IMR-90 (cell line): ENCODE results near the gene CDKN2C. TPM values are rescaled to one million over a fixed set of nuclear protein-coding genes. Genes with fewer than 3 reads are reported as not detected.
"Not testable (repeated sequence)": the region's sequence is repeated elsewhere in the genome, so short reads cannot be mapped to it uniquely, and the experiment has no call there.

Experiments
- ATAC-seq: fragments of 200-7000 bp; cut with Tn5 transposase; 2 replicates; pipeline ENCODE4 v1.9.1; 2020; ENCODE audit warnings: low read depth, mild to moderate bottlenecking, moderate library complexity
- BruUV-seq: library from RNA; stranded (reverse); fragments of 400-500 nt; replicated peaks from 2 replicates; lab custom pipeline; 2021; lab: Mats Ljungman, UMichigan
- CTCF ChIA-PET: fragments of 300-600 bp; formaldehyde crosslinking; extraction: SDS; loops from one replicate; lab custom pipeline; 2021; ENCODE audit warnings: antibody characterized with exemption; lab: Yijun Ruan, JAX
- POLR2A ChIA-PET: fragments of 300-600 bp; sonication (Branson Sonifier 250); formaldehyde crosslinking; loops from one replicate; lab custom pipeline; 2022; ENCODE audit warnings: antibody characterized with exemption; ENCODE audit not compliant: unreplicated experiment; lab: Charles Lee
- DNase-seq: peaks from one replicate; pipeline ENCODE4 v3.0.0; 2013
- H2AFZ ChIP-seq: replicated peaks from 2 replicates; pipeline ENCODE3; 2013; ENCODE audit warnings: low read length, mild to moderate bottlenecking; ENCODE audit not compliant: poor library complexity
- H2AK5ac ChIP-seq: 2 replicates; pipeline ENCODE4 v1.6.1; 2013; ENCODE audit warnings: low read depth, low read length, inconsistent platforms
- H2AK9ac ChIP-seq: replicated peaks from 2 replicates; pipeline ENCODE3; 2013; ENCODE audit warnings: mild to moderate bottlenecking, low read depth, low read length, moderate library complexity; ENCODE audit not compliant: poor library complexity
- H2BK120ac ChIP-seq: 2 replicates; pipeline ENCODE4 v1.6.1; 2013; ENCODE audit warnings: low read depth, low read length, inconsistent platforms
- H2BK15ac ChIP-seq: 3 replicates; pipeline ENCODE4 v1.6.1; 2013; ENCODE audit warnings: low read depth, low read length, inconsistent platforms
- H2BK20ac ChIP-seq: 2 replicates; pipeline ENCODE4 v1.6.1; 2013; ENCODE audit warnings: low read depth, mild to moderate bottlenecking, inconsistent platforms, low read length, moderate library complexity
- H2BK5ac ChIP-seq: 2 replicates; pipeline ENCODE4 v1.6.1; 2013; ENCODE audit warnings: mild to moderate bottlenecking, low read depth, low read length, inconsistent platforms; ENCODE audit not compliant: poor library complexity, severe bottlenecking
- H3K14ac ChIP-seq: replicated peaks from 2 replicates; pipeline ENCODE4 v1.6.1; 2013; ENCODE audit warnings: low read depth, low read length, inconsistent platforms
- H3K18ac ChIP-seq: 2 replicates; pipeline ENCODE4 v1.6.1; 2013; ENCODE audit warnings: low read depth, low read length, control low read depth
- H3K23ac ChIP-seq: 2 replicates; pipeline ENCODE4 v1.6.1; 2013; ENCODE audit warnings: low read depth, low read length, inconsistent platforms
- H3K27ac ChIP-seq: 2 replicates; pipeline ENCODE4 v1.5.1; 2013; ENCODE audit warnings: mild to moderate bottlenecking, control low read depth, low read length; ENCODE audit not compliant: insufficient read depth
- H3K27me3 ChIP-seq: 2 replicates; pipeline ENCODE4 v1.6.1; 2013; ENCODE audit warnings: low read length; ENCODE audit not compliant: control insufficient read depth, insufficient read depth
- H3K36me3 ChIP-seq: 2 replicates; pipeline ENCODE4 v1.6.1; 2013; ENCODE audit warnings: low read length, mixed read lengths; ENCODE audit not compliant: control insufficient read depth, insufficient read depth
- H3K4ac ChIP-seq: 2 replicates; pipeline ENCODE4 v1.6.1; 2013; ENCODE audit warnings: low read depth, low read length, inconsistent platforms
- H3K4me1 ChIP-seq: 2 replicates; pipeline ENCODE4 v1.6.1; 2013; ENCODE audit warnings: low read length, mixed read lengths; ENCODE audit not compliant: control insufficient read depth, insufficient read depth
- H3K4me2 ChIP-seq: 2 replicates; pipeline ENCODE4 v1.6.1; 2013; ENCODE audit warnings: low read depth, mild to moderate bottlenecking, control low read depth, low read length, moderate library complexity
- H3K4me3 ChIP-seq: 2 replicates; pipeline ENCODE4 v1.5.1; 2013; ENCODE audit warnings: low read depth, mild to moderate bottlenecking, control low read depth, low read length, moderate library complexity; ENCODE audit not compliant: insufficient read depth
- H3K56ac ChIP-seq: 2 replicates; pipeline ENCODE4 v1.6.1; 2013; ENCODE audit warnings: low read length, inconsistent platforms; ENCODE audit not compliant: insufficient read depth; ENCODE audit errors: extremely low read depth
- H3K79me1 ChIP-seq, 2 experiments: 2 replicates each; pipeline ENCODE4 v1.6.1; 2013; ENCODE audit warnings: low read length in 2 of 2, inconsistent platforms in 1 of 2, low read depth in 1 of 2
- H3K9ac ChIP-seq: 2 replicates; pipeline ENCODE4 v1.6.1; 2013; ENCODE audit warnings: low read depth, low read length, control low read depth
- H3K9me1 ChIP-seq: 2 replicates; pipeline ENCODE4 v1.6.1; 2013; ENCODE audit warnings: low read length, inconsistent platforms; ENCODE audit not compliant: insufficient read depth
- H3K9me3 ChIP-seq: 2 replicates; pipeline ENCODE4 v1.6.1; 2013; ENCODE audit warnings: low read length; ENCODE audit not compliant: control insufficient read depth, insufficient read depth
- H4K20me1 ChIP-seq: 2 replicates; pipeline ENCODE4 v1.6.1; 2013; ENCODE audit warnings: low read length, inconsistent platforms; ENCODE audit not compliant: insufficient read depth
- H4K5ac ChIP-seq: 2 replicates; pipeline ENCODE4 v1.6.1; 2013; ENCODE audit warnings: mild to moderate bottlenecking, low read depth, low read length, control low read depth
- H4K8ac ChIP-seq, 2 experiments: 2 replicates each; pipeline ENCODE4 v1.6.1; 2013; ENCODE audit warnings: low read depth in 2 of 2, low read length in 2 of 2, control low read depth in 1 of 2, inconsistent platforms in 1 of 2
- H4K91ac ChIP-seq: 2 replicates; pipeline ENCODE4 v1.6.1; 2013; ENCODE audit warnings: low read depth, low read length, inconsistent platforms; ENCODE audit not compliant: insufficient read depth
- WGBS, 2 experiments: methylation state at CpG; one replicate each; pipeline versions ENCODE4 v1.1.5 to v1.1.7; 2013; ENCODE audit warnings: missing lambda C conversion rate in 2 of 2; ENCODE audit not compliant: insufficient read length in 1 of 2; ENCODE audit errors: extremely low coverage in 2 of 2; 5-methylcytosine and 5-hydroxymethylcytosine counted together
- dilution Hi-C: fragments of 300-500 bp; cut with HindIII; formaldehyde crosslinking; loops from one replicate; pipeline ENCODE4 v1.14.3; 2018; ENCODE audit warnings: low sequenced_read_pairs; ENCODE audit not compliant: unreplicated experiment
- in situ Hi-C: fragments of 300-500 bp; cut with MboI; formaldehyde crosslinking; loops from 3 replicates; pipeline ENCODE4 v1.14.3; 2019; ENCODE audit warnings: low sequenced_read_pairs, inconsistent platforms, mixed read lengths
- intact Hi-C: fragments of 100-400 bp; cut with micrococcal nuclease; formaldehyde crosslinking; loops from 2 replicates; pipeline ENCODE4 v1.10.0; 2022
- polyA plus RNA-seq, 3 experiments: library from polyadenylated mRNA; depleted of rRNA; stranded (reverse); fragments of >200 nt; gene quantifications; 2 replicates each; pipeline ENCODE4 v1.2.3, GENCODE V29; 2012; ENCODE audit warnings: low replicate concordance in 1 of 3
- total RNA-seq: library from RNA; depleted of rRNA; stranded (reverse); fragments of >200 nt; gene quantifications from 2 replicates; pipeline ENCODE4 v1.2.3, GENCODE V29; 2012

The CDKN2C gene
- total and polyA plus RNA-seq, 2 of the 4 experiments (the other 2 are of a cell fraction): 14.3 to 15.5 TPM

DNA sequence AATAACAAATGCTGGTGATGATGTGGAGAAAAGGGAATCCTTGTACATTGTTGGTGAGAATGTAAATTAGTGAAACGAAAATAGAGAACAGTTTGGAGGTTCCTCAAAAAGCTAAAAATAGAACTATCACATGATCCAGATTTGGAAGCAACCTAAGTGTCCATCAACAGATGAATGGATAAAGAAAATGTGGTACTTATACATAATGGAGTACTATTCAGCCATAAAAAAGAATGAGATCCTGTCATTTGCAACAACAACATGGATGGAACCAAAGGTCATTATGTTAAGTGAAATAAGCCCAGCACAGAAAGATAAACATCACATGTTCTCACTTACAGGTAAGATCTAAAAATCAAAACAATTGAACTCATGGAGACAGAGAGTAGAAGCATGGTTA is 29.3 kb downstream of the CDKN2C start:
- dilution Hi-C loops, ATAC-seq, H2AK5ac ChIP-seq: not testable (repeated sequence)

More for the DNA sequence above, 29.3 kb downstream of the CDKN2C start:
- H3K27ac ChIP-seq, H4K20me1 ChIP-seq, H2AK9ac ChIP-seq, H3K23ac ChIP-seq, H2BK120ac ChIP-seq, H4K8ac ChIP-seq, H4K5ac ChIP-seq, H3K4me2 ChIP-seq, in situ Hi-C loops, H3K14ac ChIP-seq, H3K56ac ChIP-seq, H3K36me3 ChIP-seq, H3K27me3 ChIP-seq, H2BK5ac ChIP-seq, H3K18ac ChIP-seq, H3K4ac ChIP-seq, POLR2A ChIA-PET, H2BK20ac ChIP-seq, H3K9me3 ChIP-seq, H2BK15ac ChIP-seq, H2AFZ ChIP-seq, BruUV-seq, H3K4me3 ChIP-seq, DNase-seq, H3K4me1 ChIP-seq, H4K91ac ChIP-seq, H3K79me1 ChIP-seq, H3K9me1 ChIP-seq, H3K9ac ChIP-seq, intact Hi-C loops: not testable (repeated sequence)
- CTCF ChIA-PET: interaction anchor here (0.6 kb wide), 1 partner anchor 48 kb away, joined by 5 read pairs; no protein-coding TSS in a partner anchor
- WGBS, 2 experiments: no CpG with 5 or more reads among the region's 1 CpG
